Activated CD4-positive, alpha-beta T cell treated with anti-CD3 and anti-CD28 coated beads for 36 hours (primary cell): ENCODE data around the gene ADSL. TPM values are rescaled to one million over a fixed set of nuclear protein-coding genes. Genes with fewer than 3 reads are reported as not detected.

Source experiments
- ATAC-seq: fragments of 200-7000 bp; cut with Tn5 transposase; one replicate; pipeline ENCODE4 v1.10.0; 2021; ENCODE audit warnings: mild to moderate bottlenecking, moderate library complexity
- CTCF ChIA-PET: fragments of 350-600 bp; sonication (Branson Sonifier 250); formaldehyde crosslinking; loops from one replicate; lab custom pipeline; 2021; ENCODE audit warnings: antibody characterized with exemption; lab: Charles Lee
- POLR2A ChIA-PET: fragments of 350-600 bp; sonication (Branson Sonifier 250); formaldehyde crosslinking; loops from one replicate; lab custom pipeline; 2021; ENCODE audit warnings: antibody characterized with exemption, inconsistent platforms; lab: Charles Lee
- DNase-seq: peaks from one replicate; pipeline ENCODE4 v3.0.0-alpha.2; 2020
- H3K27ac Mint-ChIP-seq: one replicate; pipeline ENCODE4 v1.8.0; 2021; ENCODE audit warnings: mixed read lengths
- H3K27me3 Mint-ChIP-seq: one replicate; pipeline ENCODE4 v1.8.0; 2021; ENCODE audit warnings: mixed read lengths
- H3K36me3 Mint-ChIP-seq: one replicate; pipeline ENCODE4 v1.8.0; 2021; ENCODE audit warnings: low read depth, mixed read lengths
- H3K4me1 Mint-ChIP-seq: one replicate; pipeline ENCODE4 v1.8.0; 2021; ENCODE audit warnings: mixed read lengths
- H3K4me3 Mint-ChIP-seq: one replicate; pipeline ENCODE4 v1.8.0; 2021; ENCODE audit warnings: mild to moderate bottlenecking, moderate library complexity, mixed read lengths
- H3K9me3 Mint-ChIP-seq: one replicate; pipeline ENCODE4 v1.8.0; 2021; ENCODE audit warnings: low read depth, mixed read lengths
- intact Hi-C, 2 experiments: fragments of 100-400 bp; cut with DNase I in 1 of 2; cut with micrococcal nuclease in 1 of 2; formaldehyde crosslinking; loops; one replicate each; pipeline versions ENCODE4 v1.14.2 to v1.15.1; 2022 to 2024; cut with DNase I, micrococcal nuclease
- total RNA-seq, 2 experiments: library from RNA; stranded (reverse); gene quantifications; one replicate each; pipeline ENCODE4 v1.2.3, GENCODE V29; 2021

ADSL gene
- total RNA-seq, 2 experiments from 2014 or later = 125 to 172 TPM

- POLR2A ChIA-PET = interaction anchor here (0.7 kb wide), 1 partner anchor 210 kb away, joined by 4 read pairs; the partner anchor contains the start of gene MRTFA
- Mint-ChIP-seq H3K27ac (peak overlapping the region; percentile 21), H3K4me1 (peaks cover 2% of the 10 kb centered on the region), H3K9me3 (no peaks in the 10 kb centered on the region), H3K27me3 (no peaks in the 10 kb centered on the region), H3K4me3 (no peak overlapping the region), H3K36me3 (peaks cover 35% of the 10 kb centered on the region)
- DNase-seq (no peak), ATAC-seq (no peak)
- CTCF ChIA-PET = interaction anchor here (0.5 to 1.9 kb wide), 4 partner anchors 10 to 394 kb away, joined by 3 to 13 read pairs (median 6); no protein-coding TSS in a partner anchor
- intact Hi-C loops = no loop called here
Measured at GRCh38 chr22:40426594-40427333, 80.5 kb downstream of the ADSL start.

- Mint-ChIP-seq H3K9me3 (no peaks in the 10 kb centered on the region), H3K36me3 (peaks cover 28% of the 10 kb centered on the region)
Measured at GRCh38 chr22:40428796-40429195, 82.5 kb downstream of the ADSL start.

GRCh38 chr22:40429481-40429880, 83.2 kb downstream of the ADSL start:
- intact Hi-C loops = no loop called here
- POLR2A ChIA-PET = no interaction called here
- Mint-ChIP-seq H3K4me1 (peaks cover 9% of the 10 kb centered on the region), H3K4me3 (no peak overlapping the region), H3K9me3 (no peaks in the 10 kb centered on the region), H3K27me3 (no peaks in the 10 kb centered on the region), H3K36me3 (peaks cover 28% of the 10 kb centered on the region), H3K27ac (no peak overlapping the region)
- DNase-seq (no peak), ATAC-seq (no peak)
- CTCF ChIA-PET = no interaction called here

More at GRCh38 chr22:40428796-40429195, 82.5 kb downstream of the ADSL start:
- intact Hi-C loops = no loop called here
- Mint-ChIP-seq H3K27me3 (no peaks in the 10 kb centered on the region), H3K27ac (no peak overlapping the region), H3K4me1 (peaks cover 2% of the 10 kb centered on the region), H3K4me3 (no peak overlapping the region)
- ChIA-PET CTCF (interaction anchor here (0.7 to 1.9 kb wide), 3 partner anchors 8 to 158 kb away, joined by 3 to 13 read pairs (median 3); no protein-coding TSS in a partner anchor), POLR2A (no interaction called here)
- ATAC-seq (no peak), DNase-seq (no peak)

GRCh38 chr22:40430991-40431390, 84.7 kb downstream of the ADSL start:
- Mint-ChIP-seq H3K9me3 (no peaks in the 10 kb centered on the region), H3K4me1 (peaks cover 12% of the 10 kb centered on the region), H3K4me3 (no peak overlapping the region), H3K27ac (no peak overlapping the region), H3K36me3 (peaks cover 29% of the 10 kb centered on the region), H3K27me3 (no peaks in the 10 kb centered on the region)
- POLR2A ChIA-PET = no interaction called here
- CTCF ChIA-PET = interaction anchor here (0.7 kb wide), 1 partner anchor 58 kb away, joined by 4 read pairs; no protein-coding TSS in a partner anchor
- ATAC-seq (no peak), DNase-seq (no peak)
- intact Hi-C loops = no loop called here

GRCh38 chr22:40432157-40432556, 85.9 kb downstream of the ADSL start:
- no peak for DNase-seq
- CTCF ChIA-PET = interaction anchor here (0.6 to 5.4 kb wide), 4 partner anchors 55 to 235 kb away, joined by 3 to 64 read pairs (median 4); no protein-coding TSS in a partner anchor
- no peaks in the 10 kb centered on the region for H3K27me3 Mint-ChIP-seq
- no peaks in the 10 kb centered on the region for H3K9me3 Mint-ChIP-seq
- POLR2A ChIA-PET = interaction anchor here (0.5 kb wide), 1 partner anchor 64 kb away, joined by 3 read pairs; no protein-coding TSS in a partner anchor
- no peak overlapping the region for H3K4me3 Mint-ChIP-seq
- H3K36me3 Mint-ChIP-seq = peaks cover 22% of the 10 kb centered on the region
- H3K4me1 Mint-ChIP-seq = peaks cover 23% of the 10 kb centered on the region
- no peak overlapping the region for H3K27ac Mint-ChIP-seq
- ATAC-seq = no peak
- intact Hi-C loops = no loop called here

- no peak for ATAC-seq
- CTCF ChIA-PET = interaction anchor here (0.6 to 5.4 kb wide), 5 partner anchors 9 to 234 kb away, joined by 3 to 64 read pairs (median 3); no protein-coding TSS in a partner anchor
- H3K4me1 Mint-ChIP-seq = peaks cover 28% of the 10 kb centered on the region
- H3K4me3 Mint-ChIP-seq = no peak overlapping the region
- peaks cover 22% of the 10 kb centered on the region for H3K36me3 Mint-ChIP-seq
- POLR2A ChIA-PET = interaction anchor here (0.5 kb wide), 1 partner anchor 64 kb away, joined by 3 read pairs; no protein-coding TSS in a partner anchor
- no peaks in the 10 kb centered on the region for H3K9me3 Mint-ChIP-seq
- H3K27me3 Mint-ChIP-seq = no peaks in the 10 kb centered on the region
- H3K27ac Mint-ChIP-seq = no peak overlapping the region
- intact Hi-C loops = no loop called here
- DNase-seq = no peak
Measured at GRCh38 chr22:40432625-40433024, 86.3 kb downstream of the ADSL start.

- Mint-ChIP-seq H3K27me3 (no peaks in the 10 kb centered on the region), H3K36me3 (peaks cover 21% of the 10 kb centered on the region), H3K4me1 (peaks cover 37% of the 10 kb centered on the region), H3K9me3 (no peaks in the 10 kb centered on the region), H3K27ac (no peak overlapping the region), H3K4me3 (no peak overlapping the region)
- intact Hi-C loops = no loop called here
- ATAC-seq = no peak
- DNase-seq = no peak
- ChIA-PET CTCF (interaction anchor here (0.9 to 6.8 kb wide), 7 partner anchors 8 to 233 kb away, joined by 3 to 79 read pairs (median 3); no protein-coding TSS in a partner anchor), POLR2A (interaction anchor here (0.6 kb wide), 2 partner anchors 14 to 170 kb away, joined by 4 to 8 read pairs; no protein-coding TSS in a partner anchor)
Measured at GRCh38 chr22:40433416-40434090, 87.3 kb downstream of the ADSL start.

GRCh38 chr22:40434106-40434505, 87.8 kb downstream of the ADSL start:
- peaks cover 16% of the 10 kb centered on the region for H3K36me3 Mint-ChIP-seq
- POLR2A ChIA-PET = no interaction called here
- ATAC-seq (no peak), DNase-seq (no peak)
- CTCF ChIA-PET = interaction anchor here (0.9 to 6.8 kb wide), 5 partner anchors 18 to 210 kb away, joined by 3 to 79 read pairs (median 3); no protein-coding TSS in a partner anchor
- H3K9me3 Mint-ChIP-seq = no peaks in the 10 kb centered on the region
- H3K27me3 Mint-ChIP-seq = no peaks in the 10 kb centered on the region
- no peak overlapping the region for H3K4me3 Mint-ChIP-seq
- intact Hi-C loops = no loop called here
- H3K27ac Mint-ChIP-seq = peak overlapping the region; percentile 19
- H3K4me1 Mint-ChIP-seq = peaks cover 41% of the 10 kb centered on the region

- intact Hi-C loops = loop anchor here (5.0 kb wide), 2 partner anchors 98 to 328 kb away; no protein-coding TSS in a partner anchor
- Mint-ChIP-seq H3K27ac (no peak overlapping the region), H3K36me3 (peaks cover 12% of the 10 kb centered on the region)
Measured at GRCh38 chr22:40434745-40435144, 88.4 kb downstream of the ADSL start.

GRCh38 chr22:40436505-40437431, 90.5 kb downstream of the ADSL start:
- Mint-ChIP-seq H3K9me3 (no peaks in the 10 kb centered on the region), H3K4me3 (no peak overlapping the region), H3K27ac (peak overlapping the region; percentile 51), H3K27me3 (no peaks in the 10 kb centered on the region), H3K4me1 (peaks cover 56% of the 10 kb centered on the region), H3K36me3 (peaks cover 11% of the 10 kb centered on the region)
- peak; percentile 66 for ATAC-seq
- ChIA-PET POLR2A (interaction anchor here (0.5 to 1.1 kb wide), 5 partner anchors 26 to 832 kb away, joined by 3 to 6 read pairs (median 3); no protein-coding TSS in a partner anchor), CTCF (interaction anchor here (0.5 to 6.8 kb wide), 65 partner anchors 8 to 1059 kb away, joined by 3 to 79 read pairs (median 5); partner anchors contain the start of gene MCHR1)
- intact Hi-C loops = loop anchor here (1.0 to 5.0 kb wide), 6 partner anchors 26 to 462 kb away; no protein-coding TSS in a partner anchor
- DNase-seq = peak; percentile 26

More at GRCh38 chr22:40434745-40435144, 88.4 kb downstream of the ADSL start:
- ChIA-PET CTCF (interaction anchor here (0.6 to 6.8 kb wide), 4 partner anchors 53 to 210 kb away, joined by 3 to 79 read pairs (median 34); no protein-coding TSS in a partner anchor), POLR2A (interaction anchor here (0.6 to 0.7 kb wide), 2 partner anchors 24 to 200 kb away, joined by 3 read pairs; no protein-coding TSS in a partner anchor)
- DNase-seq (no peak), ATAC-seq (no peak)
- peaks cover 44% of the 10 kb centered on the region for H3K4me1 Mint-ChIP-seq
- H3K9me3 Mint-ChIP-seq = no peaks in the 10 kb centered on the region
- H3K4me3 Mint-ChIP-seq = no peak overlapping the region
- H3K27me3 Mint-ChIP-seq = no peaks in the 10 kb centered on the region
